Measurements from ENCODE around the gene EIF1AD.
"Not testable (repeated sequence)": the region's sequence is repeated elsewhere in the genome, so short reads cannot be mapped to it uniquely, and the experiment has no call there.

Gene EIF1AD

GRCh38 chr11:65965986-65966762 lies 35.8 kb downstream of the EIF1AD start:
- DNase-seq: no peak

DNA sequence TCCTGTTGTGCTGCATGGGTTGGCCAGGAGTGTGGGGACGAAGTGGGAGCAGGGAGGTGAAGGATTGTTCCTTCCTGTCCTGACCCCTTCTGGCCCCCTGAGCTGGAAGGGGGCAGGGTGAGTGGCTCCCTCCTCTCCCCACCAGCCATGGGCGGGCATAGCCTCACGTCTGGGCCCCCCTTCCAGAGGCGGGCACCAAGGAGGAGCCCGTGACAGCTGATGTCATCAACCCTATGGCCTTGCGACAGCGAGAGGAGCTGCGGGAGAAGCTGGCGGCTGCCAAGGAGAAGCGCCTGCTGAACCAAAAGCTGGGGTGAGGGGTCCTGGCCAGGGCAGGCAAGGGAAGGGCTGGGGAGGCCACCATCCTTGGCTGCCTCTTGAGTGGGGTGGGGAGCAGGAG lies 37.1 kb downstream of the EIF1AD start:
- no peak for DNase-seq

- no peak for DNase-seq
Observed at GRCh38 chr11:65962141-65962564, 39.8 kb downstream of the EIF1AD start.

DNA sequence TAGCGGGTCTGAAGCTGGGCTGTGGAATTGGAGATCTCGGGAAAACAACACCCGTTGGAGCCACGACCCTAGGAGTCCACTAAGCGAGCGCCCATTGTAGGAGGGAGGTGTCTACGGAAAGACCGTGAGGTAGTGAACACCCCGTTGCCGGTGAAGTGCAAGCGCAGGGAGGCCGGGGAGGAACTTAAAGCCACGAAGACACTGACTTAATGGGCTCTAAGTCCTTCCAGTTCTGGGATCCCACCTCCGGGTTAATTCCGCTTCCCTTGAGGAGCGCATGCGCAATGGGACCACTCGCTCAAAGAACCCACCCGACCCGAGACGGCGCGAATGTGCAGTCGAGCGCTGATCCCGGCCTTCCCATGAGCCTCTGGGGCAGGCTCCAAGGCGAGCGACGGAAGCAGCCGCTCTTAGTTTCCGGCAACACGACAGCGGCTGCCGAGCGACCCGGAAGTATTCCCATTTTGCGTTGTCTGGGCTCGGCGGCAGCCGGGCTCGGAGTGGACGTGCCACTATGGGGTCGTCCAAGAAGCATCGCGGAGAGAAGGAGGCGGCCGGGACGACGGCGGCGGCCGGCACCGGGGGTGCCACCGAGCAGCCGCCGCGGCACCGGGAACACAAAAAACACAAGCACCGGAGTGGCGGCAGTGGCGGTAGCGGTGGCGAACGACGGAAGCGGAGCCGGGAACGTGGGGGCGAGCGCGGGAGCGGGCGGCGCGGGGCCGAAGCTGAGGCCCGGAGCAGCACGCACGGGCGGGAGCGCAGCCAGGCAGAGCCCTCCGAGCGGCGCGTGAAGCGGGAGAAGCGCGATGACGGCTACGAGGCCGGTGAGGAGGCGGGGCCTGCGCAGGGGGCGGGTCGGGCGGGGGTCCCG lies 40.5 kb downstream of the EIF1AD start, which contains the start of gene SART1:
Gene SART1, plus strand, starts transcription at position 468 of the 874 bp plus-strand sequence. Its CDS starts 47 bp downstream, at position 515.
- peak; percentile 98 for DNase-seq

DNA sequence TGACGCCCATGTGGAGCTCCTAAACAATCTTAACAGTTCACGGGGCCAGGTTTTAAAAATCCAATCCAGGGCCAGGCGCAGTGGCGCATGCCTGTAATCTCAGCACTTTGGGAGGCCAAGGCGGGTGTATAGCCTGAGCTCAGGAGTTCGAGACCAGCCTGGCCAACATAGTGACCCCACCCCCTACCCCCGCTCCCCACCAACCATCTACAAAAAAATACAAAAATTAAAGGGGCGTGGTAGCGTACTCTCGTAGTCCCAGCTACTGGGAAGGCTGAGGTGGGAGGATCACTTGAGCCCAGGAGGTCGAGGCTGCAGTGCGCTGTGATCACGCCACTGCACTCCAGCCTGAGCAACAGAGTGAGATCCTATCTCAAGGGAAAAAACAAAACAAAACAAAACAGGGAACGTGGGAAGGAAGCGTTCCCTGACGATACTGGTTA lies 41.1 kb downstream of the EIF1AD start:
- no peak for DNase-seq

DNA sequence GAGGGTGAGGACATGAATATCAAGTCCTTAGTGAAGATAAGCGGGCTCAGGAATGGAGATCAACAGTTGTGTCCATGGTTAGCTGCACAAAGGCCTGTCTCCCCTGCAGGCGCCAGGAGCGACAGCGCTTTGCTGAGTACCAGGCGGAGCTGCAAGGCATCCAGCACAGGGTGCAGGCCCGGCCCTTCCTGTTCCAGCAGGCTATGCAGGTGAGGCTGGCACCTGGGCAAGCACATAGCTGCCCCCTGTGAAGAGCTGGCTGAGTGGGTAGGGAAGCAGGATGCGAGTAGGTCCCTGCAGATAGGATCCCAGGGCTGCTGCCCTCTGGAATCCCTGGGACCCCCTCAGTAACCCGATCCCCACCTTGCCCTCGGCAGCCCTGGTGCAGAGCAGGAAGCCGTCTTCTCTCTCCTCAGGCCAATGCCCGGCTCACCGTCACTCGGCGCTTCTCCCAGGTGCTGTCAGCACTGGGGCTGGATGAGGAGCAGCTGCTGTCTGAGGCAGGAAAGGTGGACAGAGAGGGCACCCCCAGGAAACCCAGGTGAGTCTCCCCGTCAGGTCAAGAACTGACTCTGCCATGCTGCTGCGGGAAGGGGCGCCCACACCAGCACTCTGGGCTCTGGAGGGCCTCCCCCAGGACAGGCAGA lies 43.1 kb downstream of the EIF1AD start:
- DNase-seq: no peak

- DNase-seq: no peak
Observed at GRCh38 chr11:65958291-65958690, 43.7 kb downstream of the EIF1AD start.

DNA sequence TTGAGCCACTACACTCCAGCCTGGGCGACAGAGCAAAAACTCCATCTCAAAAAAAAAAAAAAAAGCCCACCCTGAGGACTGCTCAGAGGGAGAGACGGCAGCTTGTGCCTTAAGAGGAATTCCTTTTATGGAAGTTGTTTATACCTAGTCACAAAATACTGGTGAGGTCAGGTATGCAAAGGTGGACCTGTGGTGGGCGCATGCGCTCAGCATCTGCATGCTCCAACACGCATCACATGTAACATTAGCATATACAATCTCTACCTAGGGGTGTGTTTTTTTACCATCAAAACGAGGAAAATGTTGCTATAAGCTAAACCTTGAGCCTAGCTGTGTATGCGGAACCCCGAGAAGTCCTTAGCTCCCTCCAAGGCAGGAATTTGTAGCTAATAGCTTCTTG lies 47.2 kb downstream of the EIF1AD start:
- DNase-seq: no peak

- DNase-seq: no peak
Observed at GRCh38 chr11:65953471-65953870, 48.5 kb downstream of the EIF1AD start.

- DNase-seq: no peak
Observed at GRCh38 chr11:65952052-65952521, 49.9 kb downstream of the EIF1AD start.

- not testable (repeated sequence) for DNase-seq
Observed at GRCh38 chr11:65951641-65952040, 50.3 kb downstream of the EIF1AD start.

GRCh38 chr11:65950711-65951110 lies 51.2 kb downstream of the EIF1AD start:
- DNase-seq: not testable (repeated sequence)

GRCh38 chr11:65947603-65948125 lies 54.3 kb downstream of the EIF1AD start:
- DNase-seq: no peak

DNA sequence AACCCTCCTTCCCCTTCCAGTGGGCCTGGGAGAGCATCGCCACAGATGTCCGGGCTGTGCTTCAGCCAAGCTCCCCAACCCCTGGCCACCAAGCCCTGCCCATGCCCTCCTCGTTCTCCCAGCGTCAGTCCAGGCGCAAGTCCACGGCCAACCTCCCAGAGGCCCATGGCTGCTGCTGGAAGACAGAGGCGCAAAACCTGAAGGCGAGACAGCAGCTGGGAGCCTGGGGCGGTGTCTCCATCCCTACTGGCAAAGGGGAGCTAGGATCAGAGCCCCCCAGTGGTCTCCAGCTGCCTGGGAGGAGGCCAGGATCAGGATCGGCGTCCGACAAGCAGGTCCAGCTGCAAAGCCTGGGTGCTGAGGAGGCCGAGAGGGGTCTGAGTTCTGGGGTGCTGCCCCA lies 54.8 kb downstream of the EIF1AD start:
- DNase-seq: no peak

DNA sequence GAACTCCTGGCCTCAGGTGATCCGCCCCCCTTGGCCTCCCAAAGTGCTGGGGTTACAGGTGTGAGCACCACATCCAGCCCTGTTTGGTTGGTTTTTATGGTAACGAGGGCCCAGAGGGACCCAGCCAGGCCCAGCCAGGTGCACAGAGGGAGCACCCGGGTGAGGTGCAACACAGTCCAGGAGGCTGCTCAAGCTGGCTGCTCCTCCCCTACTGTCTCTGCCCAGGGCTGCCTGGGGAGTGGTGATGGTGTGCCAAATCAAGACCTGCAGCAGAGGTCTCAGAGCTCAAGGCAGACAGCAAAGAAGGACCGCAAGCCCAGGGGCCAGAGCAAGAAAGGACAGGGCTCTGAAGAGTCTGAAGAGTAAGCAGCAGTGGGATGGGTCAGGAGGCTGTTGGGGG lies 55.3 kb downstream of the EIF1AD start:
- no peak for DNase-seq
